ENCODE measurements around the gene TBC1D2B.
"Not testable (repeated sequence)": the region's sequence is repeated elsewhere in the genome, so short reads cannot be mapped to it uniquely, and the experiment has no call there.

The TBC1D2B gene

DNA sequence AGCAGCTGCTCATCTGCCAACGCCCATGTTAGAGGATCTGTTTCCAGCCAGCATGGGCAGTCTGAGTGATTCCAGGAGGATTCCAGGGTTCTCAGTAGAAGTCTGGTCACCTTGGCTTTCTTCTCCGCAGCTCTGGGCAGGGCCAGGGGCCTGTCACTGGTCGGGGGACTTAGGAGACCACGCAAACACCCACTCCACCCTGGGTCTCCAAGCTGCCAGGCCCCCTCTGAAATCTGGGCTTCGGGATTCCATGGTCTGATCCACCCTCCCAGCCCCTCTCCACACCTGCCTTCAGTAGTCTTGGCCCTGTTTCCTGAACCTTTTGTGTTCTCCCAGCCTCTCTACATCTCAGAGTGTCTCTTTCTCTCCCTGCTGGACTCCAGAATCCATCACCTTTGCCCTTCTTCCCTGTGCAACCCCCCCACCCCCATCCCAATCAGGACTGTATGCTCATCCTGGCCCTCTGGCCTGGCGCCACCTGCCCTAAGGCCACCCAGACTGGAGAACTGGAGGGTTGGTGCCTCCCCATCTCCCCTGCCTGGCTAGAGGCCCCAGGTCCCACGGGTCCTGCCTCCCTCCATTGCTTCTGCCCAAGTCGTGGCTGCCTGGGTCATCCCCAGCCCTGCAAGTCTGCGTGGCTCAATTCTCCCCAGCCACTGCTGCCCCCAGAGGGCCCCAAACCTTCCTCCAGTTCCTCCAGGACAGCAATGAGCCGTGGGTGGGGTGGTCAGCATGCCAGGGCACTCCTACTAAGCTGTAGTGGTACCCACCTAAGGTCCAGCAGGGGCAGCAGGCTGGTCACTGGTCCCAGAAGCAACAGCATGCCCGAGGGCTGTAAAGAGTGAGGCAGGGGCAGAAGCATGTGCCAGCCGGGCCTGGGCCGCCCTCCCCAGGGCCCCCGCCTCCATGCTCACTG, 102.8 kb downstream of the TBC1D2B start:
- DNase-seq (ENCODE audit: low spot score), result no peak

DNA sequence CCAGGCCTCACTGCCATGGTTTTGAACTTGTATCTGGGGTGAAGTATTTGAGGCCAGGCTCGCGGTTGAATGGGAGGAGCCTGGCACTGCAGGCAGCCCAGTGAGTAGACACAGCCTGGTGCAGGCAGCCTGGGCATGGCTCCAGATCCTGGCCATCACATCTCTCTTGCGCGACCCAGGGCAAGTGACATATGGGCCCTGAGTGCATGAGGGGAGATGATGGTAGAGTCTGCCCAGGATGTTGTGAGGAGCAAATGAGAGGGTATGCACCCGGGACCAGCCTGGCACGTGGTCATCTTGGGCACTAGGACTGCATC, 103.5 kb downstream of the TBC1D2B start:
- peak; percentile 77 for DNase-seq (ENCODE audit: low spot score)

DNA sequence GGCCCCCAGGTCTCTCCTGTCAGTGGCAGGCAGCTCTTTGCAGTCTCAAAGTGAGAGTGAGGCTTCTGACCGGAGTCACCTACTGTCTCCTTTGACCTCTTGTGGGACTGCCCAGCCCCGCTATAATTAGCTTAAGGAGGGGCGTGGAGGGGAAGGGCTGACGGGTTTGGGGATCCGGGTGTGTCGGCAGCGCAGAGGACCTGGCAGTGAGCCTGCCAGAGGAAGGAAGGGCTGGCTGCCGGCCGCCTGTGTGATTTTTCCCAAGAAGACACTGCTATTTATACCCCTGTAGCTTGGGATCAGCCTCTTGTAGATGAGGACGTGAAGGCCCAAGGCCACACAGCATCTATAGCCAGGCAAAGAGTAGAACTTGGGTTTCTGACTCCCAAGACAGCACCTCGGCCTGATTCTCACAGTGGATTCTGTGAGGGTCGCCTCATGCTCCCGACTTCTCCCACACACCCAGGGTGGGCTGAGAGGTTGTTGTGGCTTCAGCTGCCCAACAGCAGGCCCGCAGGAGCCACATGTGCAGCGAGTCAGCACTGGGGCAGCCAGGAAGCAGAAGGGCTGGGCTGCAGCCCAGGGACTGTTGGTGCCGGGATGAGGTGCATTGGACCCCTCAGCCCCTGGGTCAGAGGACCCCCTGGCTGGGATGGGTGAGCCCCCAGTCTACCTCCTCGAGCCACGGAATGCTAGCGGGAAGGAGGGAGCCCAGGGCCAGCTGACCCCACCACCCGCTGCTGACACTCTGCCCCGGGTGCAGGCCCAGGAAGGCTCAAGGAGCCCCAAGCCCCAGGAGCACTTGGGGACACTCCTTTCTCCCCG, 104.0 kb downstream of the TBC1D2B start:
- DNase-seq (ENCODE audit: low spot score), result not testable (repeated sequence)

- DNase-seq (ENCODE audit: low spot score), result not testable (repeated sequence)
Observed at GRCh38 chr15:77972706-77973105, 104.8 kb downstream of the TBC1D2B start.

DNA sequence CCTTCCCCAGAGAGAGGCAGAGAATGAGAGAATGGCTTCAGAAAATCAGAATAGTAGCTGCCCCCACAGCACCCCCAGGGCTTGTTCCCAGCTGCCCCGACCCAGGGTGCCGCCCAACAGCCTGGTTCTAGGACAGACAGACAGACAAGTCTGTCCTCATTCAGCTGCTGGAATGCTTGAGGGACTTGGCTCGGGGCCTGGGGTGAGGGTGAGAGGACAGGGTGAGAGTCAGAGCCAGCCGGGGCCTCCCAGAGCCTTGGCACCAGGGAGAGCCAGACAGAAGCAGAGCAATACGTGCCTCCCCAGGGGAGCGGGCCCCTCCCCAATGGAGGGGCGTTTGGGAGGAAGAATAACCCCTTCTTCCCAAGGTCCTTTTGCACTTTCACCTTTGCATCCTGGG, 105.6 kb downstream of the TBC1D2B start:
- DNase-seq (ENCODE audit: low spot score), result not testable (repeated sequence)

- not testable (repeated sequence) for DNase-seq (ENCODE audit: low spot score)
Observed at GRCh38 chr15:77970813-77971360, 106.6 kb downstream of the TBC1D2B start.

- no peak for DNase-seq (ENCODE audit: low spot score)
Observed at GRCh38 chr15:77969055-77969454, 108.5 kb downstream of the TBC1D2B start.

GRCh38 chr15:77967798-77968197, 109.7 kb downstream of the TBC1D2B start:
- DNase-seq (ENCODE audit: low spot score), result no peak

GRCh38 chr15:77967235-77967615, 110.3 kb downstream of the TBC1D2B start:
- not testable (repeated sequence) for DNase-seq (ENCODE audit: low spot score)

- DNase-seq (ENCODE audit: low spot score), result peak; percentile 82
Observed at GRCh38 chr15:77966540-77967234, 110.8 kb downstream of the TBC1D2B start.

DNA sequence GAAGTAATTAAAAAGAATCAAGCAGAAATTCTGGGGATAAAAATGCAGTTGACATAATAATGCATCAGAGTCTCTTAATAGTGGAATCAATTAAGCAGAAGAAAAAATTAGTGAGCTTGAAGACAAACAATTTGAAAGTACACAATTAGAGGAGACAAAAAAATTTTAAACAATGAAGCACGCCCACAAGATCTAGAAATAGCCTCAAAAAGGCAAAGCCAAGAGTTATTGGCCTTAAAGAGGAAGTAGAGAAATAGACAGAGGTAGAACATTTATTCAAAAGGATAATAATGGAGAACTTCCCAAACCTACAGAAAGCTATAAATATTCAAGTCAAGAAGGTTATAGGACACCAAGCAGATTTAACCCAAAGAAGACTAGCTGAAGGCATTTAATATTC, 113.3 kb downstream of the TBC1D2B start:
- no peak for DNase-seq (ENCODE audit: low spot score)

DNA sequence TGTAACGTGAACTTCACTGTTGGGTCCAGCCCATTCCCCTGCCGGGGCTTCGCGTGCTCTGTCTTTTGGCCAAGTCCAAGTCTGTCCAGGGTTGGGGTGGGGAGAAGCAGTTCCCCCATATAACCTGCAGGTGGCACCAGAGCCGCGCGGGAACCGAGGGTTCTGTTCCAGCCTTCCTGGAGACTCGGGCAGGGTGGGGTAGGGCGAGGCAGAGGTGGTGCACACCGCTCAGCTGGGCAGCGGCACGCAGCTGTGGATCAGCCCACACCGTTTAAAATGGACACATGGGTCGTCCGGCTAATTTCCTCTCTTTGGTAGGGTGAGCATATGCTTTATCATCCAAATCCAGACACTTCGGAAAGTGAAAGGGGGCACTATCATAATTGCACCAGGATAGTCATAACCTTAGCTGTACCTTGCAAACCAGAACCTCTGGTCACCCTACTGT, 118.1 kb downstream of the TBC1D2B start:
- DNase-seq (ENCODE audit: low spot score), result peak; percentile 75

- not testable (repeated sequence) for DNase-seq (ENCODE audit: low spot score)
Observed at GRCh38 chr15:77958716-77959431, 118.6 kb downstream of the TBC1D2B start.

DNA sequence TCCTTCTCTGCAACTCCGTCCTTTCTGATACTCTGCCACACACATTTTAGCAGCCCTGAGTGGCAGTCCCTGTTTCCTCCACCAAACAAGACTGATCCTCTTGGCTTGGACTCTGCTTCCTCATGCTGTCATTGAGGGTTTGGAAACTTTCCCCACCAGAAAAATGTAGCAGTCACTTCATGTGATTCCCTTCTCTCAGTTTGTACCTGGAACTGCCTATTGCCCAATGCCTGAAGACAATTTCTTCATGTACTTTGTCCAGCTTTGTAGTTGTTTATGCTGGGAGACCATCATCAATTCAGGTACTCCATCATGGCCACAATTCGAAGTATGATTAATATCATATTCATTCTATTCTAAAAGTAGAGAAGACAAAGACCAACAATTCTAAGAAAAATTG, 119.5 kb downstream of the TBC1D2B start:
- not testable (repeated sequence) for DNase-seq (ENCODE audit: low spot score)

DNA sequence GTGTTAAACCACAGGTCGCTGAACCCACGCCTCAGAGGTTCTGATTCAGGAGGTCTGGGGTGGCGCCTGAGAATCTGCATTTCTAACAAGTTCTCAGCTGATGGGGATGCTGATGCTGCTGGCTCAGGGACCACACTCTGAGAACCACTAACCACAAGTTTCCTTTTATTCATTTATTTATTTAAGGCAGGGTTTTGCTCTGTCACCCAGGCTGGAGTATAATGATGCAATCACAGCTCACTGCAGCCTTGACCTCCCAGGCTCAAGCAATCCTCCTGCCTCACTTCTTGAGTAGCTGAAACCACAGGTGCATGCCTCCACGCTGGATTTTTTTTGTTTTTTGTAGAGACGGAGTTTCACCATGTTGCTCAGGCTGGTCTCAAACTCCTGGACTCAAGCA, 123.6 kb downstream of the TBC1D2B start:
- DNase-seq (ENCODE audit: low spot score), result not testable (repeated sequence)

- not testable (repeated sequence) for DNase-seq (ENCODE audit: low spot score)
Observed at GRCh38 chr15:77952928-77953446, 124.5 kb downstream of the TBC1D2B start.

GRCh38 chr15:77951105-77951786, 126.3 kb downstream of the TBC1D2B start:
- not testable (repeated sequence) for DNase-seq (ENCODE audit: low spot score)

- DNase-seq (ENCODE audit: low spot score), result not testable (repeated sequence)
Observed at GRCh38 chr15:77950470-77950869, 127.0 kb downstream of the TBC1D2B start.

GRCh38 chr15:77945566-77945965, 131.9 kb downstream of the TBC1D2B start:
- DNase-seq (ENCODE audit: low spot score), result no peak

Data from Ammon's horn (tissue), 1 donor.